ENCODE data around the gene KDM2B. TPM values are rescaled to one million over a fixed set of nuclear protein-coding genes. Genes with fewer than 3 reads are reported as not detected.

Gene KDM2B
- total and polyA plus RNA-seq, 2 donors (not counting 1 experiment from before 2014, with no cell fraction given): 108 to 126 TPM

DNA sequence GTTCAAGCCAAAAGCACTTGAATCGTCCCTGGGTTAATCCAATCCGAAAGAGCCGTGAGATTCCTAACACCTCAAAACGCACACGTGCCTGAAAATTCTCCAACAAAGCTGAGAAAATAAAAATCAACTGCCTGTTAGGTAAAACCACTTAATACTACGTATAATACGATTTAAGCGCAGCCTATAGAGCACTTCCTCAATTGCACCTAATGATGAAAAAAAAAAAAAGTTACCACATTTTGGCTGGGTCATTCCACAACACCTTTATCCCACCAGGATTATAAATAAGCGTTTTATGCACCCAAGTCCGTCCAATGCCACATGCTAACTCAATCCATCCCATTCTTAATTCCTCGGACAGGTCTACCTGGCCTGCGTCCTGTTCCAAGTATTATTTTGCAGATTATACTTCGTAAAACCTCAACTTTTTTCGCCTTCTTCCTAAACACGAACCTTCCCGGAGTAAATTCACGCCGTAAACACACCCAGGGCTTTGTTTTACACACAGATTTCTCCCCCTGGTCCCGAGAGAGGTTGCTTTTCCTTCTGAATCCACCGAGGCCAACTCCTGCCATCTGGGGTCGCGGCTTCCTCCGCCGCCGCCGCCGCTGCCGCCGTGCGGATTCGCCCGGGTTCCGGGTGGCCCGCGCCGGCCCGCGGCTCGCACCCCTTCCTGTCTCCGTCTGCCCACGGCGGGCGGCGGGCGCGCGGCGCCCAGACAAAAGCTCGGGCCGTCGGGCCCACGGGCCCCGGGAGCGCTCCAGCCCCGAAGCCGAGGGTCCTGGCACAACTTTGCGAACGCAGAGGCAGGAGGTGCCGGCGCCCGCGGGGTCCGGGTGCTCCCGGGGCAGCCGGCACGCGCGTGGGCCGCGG is 114.7 kb downstream of the KDM2B start:
- ChIA-PET CTCF (interaction anchor here (0.5 to 2.4 kb wide), 3 partner anchors 10 to 28 kb away, joined by 3 to 10 read pairs (median 3); no protein-coding TSS in a partner anchor), POLR2A (interaction anchor here (0.7 kb wide), 3 partner anchors 46 to 1275 kb away, joined by 3 to 4 read pairs (median 3); no protein-coding TSS in a partner anchor)

More for the DNA sequence above, 114.7 kb downstream of the KDM2B start:
- no peak for ATAC-seq (ENCODE audit: low read depth)
- peaks cover 0 to 13% of the 10 kb centered on the region in 2 experiments for H3K36me3 ChIP-seq (replicated peaks in 1 of 2; ENCODE audit: control extremely low read depth in 1 of 2, control insufficient read depth in 1 of 2, extremely low read depth in 1 of 2, insufficient read depth in 2 of 2, low read length in 1 of 2)
- H3K27me3 ChIP-seq (replicated peaks in 1 of 4; ENCODE audit: control extremely low read depth in 1 of 4, control insufficient read depth in 3 of 4, insufficient read depth in 4 of 4, low read length in 3 of 4): no peaks in the 10 kb centered on the region
- H3K4me3 ChIP-seq (ENCODE audit: control extremely low read depth in 1 of 5, extremely low read depth in 1 of 5, insufficient read depth in 1 of 5, low read depth in 2 of 5, low read length in 4 of 5): peak overlapping the region; percentile 77 to 97 (median 82)
- no peak for TF ChIP-seq EZH2 (IDR thresholded peaks at IDR 0.05; ENCODE audit: borderline replicate concordance, insufficient read depth, low read depth, low read length, poor library complexity, severe bottlenecking)
- TF ChIP-seq, protein P1, sequence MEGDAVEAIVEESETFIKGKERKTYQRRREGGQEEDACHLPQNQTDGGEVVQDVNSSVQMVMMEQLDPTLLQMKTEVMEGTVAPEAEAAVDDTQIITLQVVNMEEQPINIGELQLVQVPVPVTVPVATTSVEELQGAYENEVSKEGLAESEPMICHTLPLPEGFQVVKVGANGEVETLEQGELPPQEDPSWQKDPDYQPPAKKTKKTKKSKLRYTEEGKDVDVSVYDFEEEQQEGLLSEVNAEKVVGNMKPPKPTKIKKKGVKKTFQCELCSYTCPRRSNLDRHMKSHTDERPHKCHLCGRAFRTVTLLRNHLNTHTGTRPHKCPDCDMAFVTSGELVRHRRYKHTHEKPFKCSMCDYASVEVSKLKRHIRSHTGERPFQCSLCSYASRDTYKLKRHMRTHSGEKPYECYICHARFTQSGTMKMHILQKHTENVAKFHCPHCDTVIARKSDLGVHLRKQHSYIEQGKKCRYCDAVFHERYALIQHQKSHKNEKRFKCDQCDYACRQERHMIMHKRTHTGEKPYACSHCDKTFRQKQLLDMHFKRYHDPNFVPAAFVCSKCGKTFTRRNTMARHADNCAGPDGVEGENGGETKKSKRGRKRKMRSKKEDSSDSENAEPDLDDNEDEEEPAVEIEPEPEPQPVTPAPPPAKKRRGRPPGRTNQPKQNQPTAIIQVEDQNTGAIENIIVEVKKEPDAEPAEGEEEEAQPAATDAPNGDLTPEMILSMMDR (IDR thresholded peaks at IDR 0.05): no peak
- H3K4me1 ChIP-seq (ENCODE audit: control insufficient read depth in 2 of 2, insufficient read depth in 2 of 2, low read length in 2 of 2): peaks cover 26 to 51% of the 10 kb centered on the region in 2 donors
- Mint-ChIP-seq H3K4me3 (peak overlapping the region; percentile 94), H3K27me3 (no peaks in the 10 kb centered on the region), H3K27ac (peak overlapping the region; percentile 93), H3K9me3 (ENCODE audit: insufficient read depth) (no peaks in the 10 kb centered on the region), H3K4me1 (peaks cover 64% of the 10 kb centered on the region)
- intact Hi-C loops (cut with micrococcal nuclease): loop anchor here (1.0 to 5.0 kb wide), 5 partner anchors 41 to 613 kb away; partner anchors contain the start of genes MLXIP, ORAI1, RHOF and RNF34
- peak overlapping the region; percentile 46 for H2AFZ ChIP-seq (ENCODE audit: insufficient read depth, low read depth, low read length, poor library complexity, severe bottlenecking)
- H3K9ac ChIP-seq (ENCODE audit: low read length): peak overlapping the region; percentile 81
- H4K20me1 ChIP-seq (ENCODE audit: control insufficient read depth, insufficient read depth, low read length, poor library complexity, severe bottlenecking): peaks cover 52% of the 10 kb centered on the region
- peak overlapping the region; percentile 92 for H3K4me2 ChIP-seq (replicated peaks; ENCODE audit: low read depth, low read length, poor library complexity, severe bottlenecking)
- WGBS (ENCODE audit: insufficient coverage): 1% methylated on average over 70 of the region's 70 CpGs
- H3K9me3 ChIP-seq (ENCODE audit: control extremely low read depth in 1 of 3, control insufficient read depth in 2 of 3, insufficient read depth in 1 of 3, low read length in 2 of 3): no peaks in the 10 kb centered on the region
- DNase-seq: peak; percentile 77
- peaks cover 37% of the 10 kb centered on the region for H3K79me2 ChIP-seq (ENCODE audit: control insufficient read depth, insufficient read depth, low read length)
- peak overlapping the region; percentile 62 to 64 for H3K27ac ChIP-seq (ENCODE audit: low read length in 2 of 2)
